AG10803 (cell line): ENCODE measurements around the gene DDAH1.

Experiments
- DNase-seq: peaks from one replicate; pipeline ENCODE4 v3.0.0; 2010; ENCODE audit warnings: low read depth
- H3K4me3 ChIP-seq: 2 replicates; pipeline ENCODE4 v1.5.1; 2011; ENCODE audit warnings: mild to moderate bottlenecking, low read length, control low read depth
- CTCF ChIP-seq: conservative IDR thresholded peaks from 2 replicates; pipeline ENCODE4 v1.5.1; 2011; ENCODE audit warnings: mild to moderate bottlenecking, low read length, control low read depth, inconsistent platforms

DDAH1 gene

DNA sequence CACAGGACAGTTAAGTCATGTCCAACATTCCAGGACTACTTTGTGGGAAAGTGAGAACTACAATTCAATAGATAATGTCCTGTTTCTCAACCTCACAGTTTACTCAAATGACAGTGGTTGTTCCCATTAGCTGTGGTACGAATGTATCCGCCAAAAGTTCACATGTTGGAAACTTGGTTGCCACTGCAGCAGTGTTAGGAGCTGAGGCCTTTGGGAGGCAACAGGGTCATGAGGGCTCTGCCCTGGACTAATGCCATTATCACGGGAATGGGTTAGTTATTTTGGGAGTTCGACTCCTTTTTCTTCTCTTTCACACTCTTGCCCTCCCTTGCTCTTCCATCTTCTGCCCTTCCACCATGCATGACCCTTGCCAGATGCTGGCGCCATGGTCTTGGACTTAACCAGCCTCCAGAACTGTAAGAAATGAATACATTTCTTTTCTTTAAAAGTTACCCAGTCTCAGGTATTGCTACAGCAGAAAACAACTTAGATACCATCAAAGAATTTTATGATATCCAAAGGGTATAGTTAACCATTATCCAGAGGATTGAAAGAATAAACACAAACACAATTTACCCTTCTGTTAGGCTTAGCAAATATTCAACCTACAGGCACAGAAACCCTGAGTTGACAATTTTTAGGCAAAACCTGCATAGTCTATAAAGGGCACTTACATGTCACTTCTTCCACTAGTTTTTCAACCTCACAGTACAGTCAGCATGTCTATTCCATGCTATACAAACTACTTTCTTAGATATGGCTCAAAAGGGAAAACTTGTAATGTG, 196.0 kb downstream of the DDAH1 start:
- no peak for TF ChIP-seq CTCF
- no peak overlapping the region for H3K4me3 ChIP-seq
- DNase-seq, result no peak
